Duodenal mucosa (tissue), 2 donors: ENCODE results near the gene RERE.

Source experiments
- H3K27ac ChIP-seq: one replicate; pipeline ENCODE4 v1.7.0; 2013; ENCODE audit warnings: low read depth, low read length
- H3K27me3 ChIP-seq, 2 donors: one replicate each; pipeline ENCODE4 v1.7.0; 2013; ENCODE audit warnings: low read length in 2 of 2, control low read depth in 1 of 2; ENCODE audit not compliant: insufficient read depth in 2 of 2, control insufficient read depth in 1 of 2
- H3K36me3 ChIP-seq, 2 donors: one replicate each; pipeline ENCODE4 v1.7.0; 2013; ENCODE audit warnings: low read length in 2 of 2, control low read depth in 1 of 2; ENCODE audit not compliant: insufficient read depth in 2 of 2, control insufficient read depth in 1 of 2
- H3K4me1 ChIP-seq, 2 donors: one replicate each; pipeline ENCODE4 v1.7.0; 2013; ENCODE audit warnings: low read length in 2 of 2, control low read depth in 1 of 2; ENCODE audit not compliant: insufficient read depth in 2 of 2, control insufficient read depth in 1 of 2
- H3K4me3 ChIP-seq, 2 donors: one replicate each; pipeline ENCODE4 v1.7.0; 2013; ENCODE audit warnings: low read length in 2 of 2, low read depth in 1 of 2
- H3K9ac ChIP-seq, 2 donors: one replicate each; pipeline ENCODE4 v1.7.0; 2013; ENCODE audit warnings: low read length in 2 of 2, low read depth in 1 of 2
- H3K9me3 ChIP-seq, 2 donors: one replicate each; pipeline ENCODE4 v1.7.0; 2013; ENCODE audit warnings: low read length in 2 of 2, control low read depth in 1 of 2; ENCODE audit not compliant: control insufficient read depth in 1 of 2

Gene RERE

DNA sequence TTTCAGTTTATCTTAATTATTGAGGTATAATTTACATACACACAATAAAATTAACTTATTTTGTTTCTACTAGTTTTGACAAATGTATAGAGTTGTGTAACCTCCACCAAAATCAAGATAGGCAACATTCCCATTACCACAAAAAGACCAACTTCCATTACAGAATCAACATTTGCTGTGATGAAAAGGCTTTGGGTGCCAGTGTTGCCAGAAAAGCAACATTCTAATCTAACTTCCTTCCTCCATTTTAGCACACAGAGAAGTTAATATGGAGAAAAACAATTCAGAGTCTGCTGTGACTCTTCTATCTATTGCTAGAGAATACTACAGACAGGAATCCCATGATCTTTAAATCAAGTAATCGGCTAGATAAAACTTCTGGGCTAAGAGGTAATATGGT lies 245.3 kb downstream of the RERE start:
- Histone ChIP-seq H3K4me3 (peak overlapping the region in 1 of 2 donors; percentile 20), H3K27ac (no peak overlapping the region), H3K36me3 (no peaks in the 10 kb centered on the region), H3K9ac (no peak overlapping the region), H3K9me3 (no peaks in the 10 kb centered on the region), H3K4me1 (peaks cover 20 to 23% of the 10 kb centered on the region in 2 donors), H3K27me3 (no peaks in the 10 kb centered on the region)

- Histone ChIP-seq H3K4me3 (peak overlapping the region; percentile 18 to 20), H3K9ac (no peak overlapping the region), H3K36me3 (no peaks in the 10 kb centered on the region), H3K4me1 (peaks cover 20 to 23% of the 10 kb centered on the region in 2 donors), H3K9me3 (no peaks in the 10 kb centered on the region), H3K27ac (no peak overlapping the region), H3K27me3 (no peaks in the 10 kb centered on the region)
Observed at GRCh38 chr1:8571200-8571984, 246.0 kb downstream of the RERE start.

DNA sequence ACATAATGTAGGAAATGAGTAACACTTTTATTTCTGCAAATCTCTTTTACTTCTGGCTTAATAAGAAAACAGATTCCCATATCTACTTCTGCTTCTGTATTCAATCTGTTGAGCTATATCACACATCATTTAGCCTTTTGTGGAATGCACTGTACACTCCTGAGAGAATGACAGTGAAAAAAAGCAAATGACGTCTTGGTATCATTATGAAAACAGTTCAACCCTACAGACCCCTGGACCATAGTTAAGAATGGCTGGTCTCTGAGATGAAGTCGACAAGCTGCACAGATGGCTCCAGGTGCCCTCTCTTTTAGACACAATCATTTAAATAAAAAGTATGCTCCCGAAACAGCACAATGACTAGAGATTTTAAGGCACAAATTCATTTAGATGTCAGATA lies 247.0 kb downstream of the RERE start:
- peaks cover 20 to 23% of the 10 kb centered on the region in 2 donors for H3K4me1 ChIP-seq
- no peaks in the 10 kb centered on the region for H3K27me3 ChIP-seq
- H3K9ac ChIP-seq: no peak overlapping the region
- no peaks in the 10 kb centered on the region for H3K9me3 ChIP-seq
- H3K27ac ChIP-seq: no peak overlapping the region
- H3K36me3 ChIP-seq: no peaks in the 10 kb centered on the region
- H3K4me3 ChIP-seq: no peak overlapping the region

GRCh38 chr1:8569242-8569641 lies 248.2 kb downstream of the RERE start:
- Histone ChIP-seq H3K36me3 (no peaks in the 10 kb centered on the region), H3K27me3 (no peaks in the 10 kb centered on the region), H3K9me3 (no peaks in the 10 kb centered on the region), H3K27ac (no peak overlapping the region), H3K4me1 (peaks cover 20 to 24% of the 10 kb centered on the region in 2 donors), H3K9ac (no peak overlapping the region), H3K4me3 (no peak overlapping the region)

GRCh38 chr1:8568837-8569236 lies 248.6 kb downstream of the RERE start:
- Histone ChIP-seq H3K4me3 (no peak overlapping the region), H3K27me3 (no peaks in the 10 kb centered on the region), H3K9me3 (no peaks in the 10 kb centered on the region), H3K4me1 (peaks cover 20 to 28% of the 10 kb centered on the region in 2 donors), H3K36me3 (no peaks in the 10 kb centered on the region), H3K9ac (no peak overlapping the region), H3K27ac (no peak overlapping the region)

- H3K4me1 ChIP-seq: peaks cover 16 to 28% of the 10 kb centered on the region in 2 donors
- H3K36me3 ChIP-seq: no peaks in the 10 kb centered on the region
- H3K27ac ChIP-seq: no peak overlapping the region
- H3K4me3 ChIP-seq: no peak overlapping the region
- H3K9me3 ChIP-seq: no peaks in the 10 kb centered on the region
- H3K9ac ChIP-seq: no peak overlapping the region
- no peaks in the 10 kb centered on the region for H3K27me3 ChIP-seq
Observed at GRCh38 chr1:8567146-8567545, 250.3 kb downstream of the RERE start.

DNA sequence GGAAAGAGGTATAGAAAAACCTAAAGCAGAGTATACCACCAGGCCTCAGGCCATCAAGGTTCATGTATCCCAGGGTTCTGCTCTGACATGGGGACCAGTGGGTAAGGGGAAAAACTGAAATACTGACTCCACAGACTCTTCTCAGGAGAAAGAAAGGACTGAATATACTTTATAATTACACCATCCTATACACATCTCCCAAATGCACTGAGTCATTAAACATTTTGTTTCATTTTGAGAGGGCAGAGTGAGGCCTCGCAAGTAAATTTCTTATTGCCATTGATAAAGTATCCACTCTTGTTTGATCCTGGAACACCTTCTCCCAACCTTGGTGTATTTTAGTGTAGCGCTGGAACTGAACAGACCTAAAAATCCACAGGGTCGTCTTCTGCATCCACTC lies 251.6 kb downstream of the RERE start:
- Histone ChIP-seq H3K9ac (no peak overlapping the region), H3K27me3 (no peaks in the 10 kb centered on the region), H3K4me3 (no peak overlapping the region), H3K27ac (no peak overlapping the region), H3K4me1 (peaks cover 9 to 17% of the 10 kb centered on the region in 2 donors), H3K9me3 (no peaks in the 10 kb centered on the region), H3K36me3 (no peaks in the 10 kb centered on the region)

GRCh38 chr1:8563944-8564537 lies 253.4 kb downstream of the RERE start:
- H3K4me3 ChIP-seq: no peak overlapping the region

GRCh38 chr1:8562881-8563865 lies 254.3 kb downstream of the RERE start:
- no peak overlapping the region for H3K9ac ChIP-seq
- no peaks in the 10 kb centered on the region for H3K36me3 ChIP-seq
- H3K27me3 ChIP-seq: no peaks in the 10 kb centered on the region
- no peaks in the 10 kb centered on the region for H3K9me3 ChIP-seq
- no peak overlapping the region for H3K4me3 ChIP-seq
- peaks cover 9 to 17% of the 10 kb centered on the region in 2 donors for H3K4me1 ChIP-seq
- no peak overlapping the region for H3K27ac ChIP-seq

More at GRCh38 chr1:8563944-8564537, 253.4 kb downstream of the RERE start:
- H3K4me1 ChIP-seq: peaks cover 9 to 17% of the 10 kb centered on the region in 2 donors
- H3K36me3 ChIP-seq: no peaks in the 10 kb centered on the region
- H3K27me3 ChIP-seq: no peaks in the 10 kb centered on the region
- H3K9ac ChIP-seq: no peak overlapping the region
- H3K27ac ChIP-seq: no peak overlapping the region
- H3K9me3 ChIP-seq: no peaks in the 10 kb centered on the region

DNA sequence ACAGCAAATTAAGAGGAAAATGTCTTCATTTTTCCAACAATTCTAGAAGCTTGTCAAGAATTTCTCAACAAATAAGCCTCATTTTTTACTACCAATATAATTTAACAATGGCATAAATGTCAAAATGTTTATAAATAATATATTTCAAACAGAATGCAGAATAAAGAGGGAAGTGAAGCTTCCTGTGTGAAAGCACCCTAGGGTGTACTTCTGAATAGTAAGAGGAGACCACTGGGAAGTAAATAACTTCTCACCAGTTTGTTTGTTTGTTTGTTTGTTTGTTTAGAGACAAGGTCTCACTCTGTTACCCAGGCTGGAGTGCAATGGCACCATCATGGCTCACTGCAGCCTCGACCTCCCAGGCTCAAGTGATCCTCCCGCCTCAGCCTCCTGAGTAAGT lies 255.2 kb downstream of the RERE start:
- H3K36me3 ChIP-seq: no peaks in the 10 kb centered on the region
- no peak overlapping the region for H3K4me3 ChIP-seq
- no peaks in the 10 kb centered on the region for H3K9me3 ChIP-seq
- no peak overlapping the region for H3K9ac ChIP-seq
- peaks cover 3 to 10% of the 10 kb centered on the region in 2 donors for H3K4me1 ChIP-seq
- no peak overlapping the region for H3K27ac ChIP-seq
- no peaks in the 10 kb centered on the region for H3K27me3 ChIP-seq
